PFSK-1 (cell line): Measurements from ENCODE around the gene CHRDL1.

ENCODE experiments used
- FOXP2 ChIP-seq: optimal IDR thresholded peaks from 2 replicates; pipeline ENCODE3; 2011; ENCODE audit warnings: borderline replicate concordance, control low read depth, inconsistent platforms; ENCODE audit not compliant: insufficient read depth; ENCODE audit errors: extremely low read length, extremely low read depth
- POLR2AphosphoS5 ChIP-seq: IDR thresholded peaks from 2 replicates; pipeline ENCODE4 v1.6.1; 2012; ENCODE audit warnings: low read depth, mild to moderate bottlenecking, control low read depth, low read length, moderate library complexity
- REST ChIP-seq, 2 experiments: IDR thresholded peaks; 2 replicates each; pipeline versions ENCODE4 v1.6.1 to v1.8.0; 2011 to 2012; ENCODE audit warnings: low read depth in 2 of 2, low read length in 2 of 2, control low read depth in 1 of 2, inconsistent platforms in 1 of 2, mild to moderate bottlenecking in 1 of 2, moderate library complexity in 1 of 2; ENCODE audit not compliant: insufficient read depth in 1 of 2
- SIN3A ChIP-seq: IDR thresholded peaks from 2 replicates; pipeline ENCODE4 v1.6.1; 2012; ENCODE audit warnings: mild to moderate bottlenecking, low read length, moderate library complexity, borderline replicate concordance; ENCODE audit not compliant: insufficient read depth
- TAF1 ChIP-seq: IDR thresholded peaks from 2 replicates; pipeline ENCODE4 v1.6.1; 2012; ENCODE audit warnings: low read length, control low read depth, borderline replicate concordance; ENCODE audit not compliant: insufficient read depth

The CHRDL1 gene

DNA sequence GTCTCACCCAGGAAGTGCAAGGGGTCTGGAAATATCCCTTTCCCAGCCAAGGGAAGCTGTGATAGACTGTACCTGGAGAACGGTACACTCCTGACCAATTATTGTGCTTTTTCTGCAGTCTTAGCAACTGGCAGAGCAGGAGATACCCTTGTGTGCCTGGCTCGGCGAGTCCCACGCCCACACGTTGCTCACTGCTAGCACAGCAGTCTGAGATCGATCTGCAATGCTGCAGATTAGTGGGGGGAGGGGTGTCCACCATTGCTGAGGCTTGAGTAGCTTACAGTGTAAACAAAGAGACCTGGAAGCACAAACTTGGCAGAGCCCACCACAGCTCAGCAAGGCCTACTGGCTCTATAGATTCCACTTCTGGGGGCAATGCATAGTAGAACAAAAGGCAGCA, 138.5 kb downstream of the CHRDL1 start:
- no peak for TF ChIP-seq FOXP2
- TF ChIP-seq REST (IDR thresholded peaks at IDR 0.05; ENCODE audit: insufficient read depth in 1 of 2, low read depth in 2 of 2, low read length in 2 of 2) = no peak
- TF ChIP-seq POLR2AphosphoS5 = no peak
- no peak for TF ChIP-seq SIN3A
- no peak for TF ChIP-seq TAF1

GRCh38 chrX:110646386-110646785, 149.2 kb downstream of the CHRDL1 start:
- TF ChIP-seq SIN3A = no peak
- TF ChIP-seq TAF1 = no peak
- no peak for TF ChIP-seq FOXP2
- TF ChIP-seq REST (IDR thresholded peaks at IDR 0.05; ENCODE audit: insufficient read depth in 1 of 2, low read depth in 2 of 2, low read length in 2 of 2) = no peak
- TF ChIP-seq POLR2AphosphoS5 = no peak
